ENCODE measurements around the gene SSBP4.

DNA sequence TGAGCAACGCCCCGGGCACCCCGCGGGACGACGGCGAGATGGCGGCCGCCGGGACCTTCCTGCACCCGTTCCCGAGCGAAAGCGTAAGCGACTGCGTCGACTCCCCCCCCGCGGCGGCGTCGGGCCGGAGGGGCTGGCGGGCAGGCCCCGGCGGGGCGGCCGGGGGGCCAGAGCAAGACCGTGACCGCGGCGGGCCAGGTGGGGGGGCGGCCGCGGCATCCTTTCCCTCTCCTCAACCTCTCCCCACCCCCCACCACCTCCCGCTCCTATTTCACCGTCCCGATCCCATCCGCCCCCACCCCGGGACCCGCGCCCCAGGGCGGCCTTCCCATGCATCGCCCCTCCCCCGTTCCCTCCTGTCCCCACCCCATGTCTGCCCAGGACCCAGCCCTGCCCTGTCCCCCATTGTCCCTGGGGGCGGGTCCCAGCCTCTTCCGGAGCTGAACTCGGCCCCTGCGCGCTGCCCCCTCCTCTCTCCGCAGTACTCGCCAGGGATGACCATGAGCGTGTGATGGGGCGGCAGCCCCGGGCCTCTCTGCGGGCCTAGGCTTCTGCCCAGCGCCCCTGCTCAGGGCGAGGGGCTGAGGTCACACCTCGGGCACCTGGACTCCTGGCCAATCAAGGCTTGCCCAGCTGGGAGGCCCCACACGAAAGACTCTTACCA lies 14.7 kb downstream of the SSBP4 start:
- TF ChIP-seq EZH2 (IDR thresholded peaks at IDR 0.05; ENCODE audit: borderline replicate concordance, insufficient read depth, low read depth, low read length, poor library complexity, severe bottlenecking) = no peak
- TF ChIP-seq, protein P1, sequence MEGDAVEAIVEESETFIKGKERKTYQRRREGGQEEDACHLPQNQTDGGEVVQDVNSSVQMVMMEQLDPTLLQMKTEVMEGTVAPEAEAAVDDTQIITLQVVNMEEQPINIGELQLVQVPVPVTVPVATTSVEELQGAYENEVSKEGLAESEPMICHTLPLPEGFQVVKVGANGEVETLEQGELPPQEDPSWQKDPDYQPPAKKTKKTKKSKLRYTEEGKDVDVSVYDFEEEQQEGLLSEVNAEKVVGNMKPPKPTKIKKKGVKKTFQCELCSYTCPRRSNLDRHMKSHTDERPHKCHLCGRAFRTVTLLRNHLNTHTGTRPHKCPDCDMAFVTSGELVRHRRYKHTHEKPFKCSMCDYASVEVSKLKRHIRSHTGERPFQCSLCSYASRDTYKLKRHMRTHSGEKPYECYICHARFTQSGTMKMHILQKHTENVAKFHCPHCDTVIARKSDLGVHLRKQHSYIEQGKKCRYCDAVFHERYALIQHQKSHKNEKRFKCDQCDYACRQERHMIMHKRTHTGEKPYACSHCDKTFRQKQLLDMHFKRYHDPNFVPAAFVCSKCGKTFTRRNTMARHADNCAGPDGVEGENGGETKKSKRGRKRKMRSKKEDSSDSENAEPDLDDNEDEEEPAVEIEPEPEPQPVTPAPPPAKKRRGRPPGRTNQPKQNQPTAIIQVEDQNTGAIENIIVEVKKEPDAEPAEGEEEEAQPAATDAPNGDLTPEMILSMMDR (IDR thresholded peaks at IDR 0.05) = no peak
